GM18873 (cell line): ENCODE data around the gene ADAT3.

Experiments used
- ATAC-seq: cut with Tn5 transposase; IDR thresholded peaks from one replicate; pipeline ENCODE4 v1.9.1; 2021; ENCODE audit warnings: mild to moderate bottlenecking, moderate library complexity, moderate number of reproducible peaks; ENCODE audit not compliant: unreplicated experiment, low FRiP score

Gene ADAT3

DNA sequence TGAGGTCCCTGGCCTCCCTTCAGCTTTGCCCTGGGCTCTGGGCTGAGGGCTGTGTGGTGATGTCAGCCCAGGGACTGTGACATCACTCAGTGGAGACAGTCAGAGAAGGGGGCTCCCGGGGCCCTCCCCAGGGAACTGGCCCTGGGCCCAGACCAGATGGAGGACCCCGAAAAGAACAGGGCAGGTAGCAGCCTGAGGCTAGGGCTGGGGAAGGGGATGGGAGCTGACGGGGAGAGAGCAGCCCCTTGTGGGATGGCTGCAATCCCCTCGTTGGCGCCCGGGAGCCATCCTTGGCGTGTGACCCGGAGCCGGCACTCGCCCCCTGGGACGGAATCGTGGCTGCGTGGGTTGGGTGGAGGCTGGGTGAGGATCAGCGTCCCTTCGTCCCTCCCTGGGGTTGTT is 49.3 kb downstream of the ADAT3 start:
- no peak for ATAC-seq

DNA sequence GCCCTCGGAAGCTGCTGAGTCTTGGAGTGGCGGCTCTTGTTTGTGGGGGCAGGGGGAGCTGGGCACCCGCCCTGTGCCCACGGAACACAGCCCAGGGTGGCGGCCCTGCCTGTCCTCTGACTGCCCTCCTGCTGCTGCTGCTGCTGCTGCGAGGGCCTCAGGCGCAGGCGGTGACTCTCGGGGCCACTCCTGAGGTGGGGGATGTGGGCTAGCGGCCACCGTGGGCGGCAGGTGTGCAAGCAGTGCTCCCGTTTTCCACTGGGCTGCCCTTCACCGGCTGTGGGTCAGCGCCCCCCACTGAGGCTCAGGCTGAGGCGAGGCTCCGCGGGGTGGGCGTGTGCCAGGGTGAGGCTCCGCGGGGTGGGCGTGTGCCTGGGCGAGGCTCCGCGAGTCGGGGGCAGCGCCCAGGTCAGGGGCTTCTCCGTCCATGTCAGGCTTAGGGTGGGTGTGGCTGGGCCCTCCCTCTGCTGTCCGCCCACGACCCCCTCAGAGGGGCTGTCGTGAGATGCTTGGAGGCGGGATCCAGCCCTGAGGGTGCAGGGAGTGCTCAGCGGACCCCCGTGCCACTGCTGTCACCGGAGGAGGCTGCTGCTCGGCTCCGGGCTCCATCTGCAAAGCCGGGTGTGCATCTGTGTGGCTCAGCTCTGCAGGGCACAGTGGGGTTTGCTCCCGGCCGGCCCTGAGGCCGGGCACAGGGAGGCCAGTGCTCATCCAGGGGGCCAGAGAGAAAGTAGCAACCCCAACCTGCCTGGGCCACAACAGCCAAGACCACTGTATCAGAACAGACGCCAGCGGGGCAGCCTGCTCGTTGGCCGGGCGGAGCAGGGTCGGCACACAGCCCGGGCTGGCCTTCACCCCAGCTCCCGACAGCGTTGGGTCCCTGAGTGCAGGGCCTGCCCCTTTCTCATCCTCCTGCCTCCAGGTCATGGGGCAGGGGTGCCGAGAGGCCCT is 50.2 kb downstream of the ADAT3 start:
- ATAC-seq = no peak

DNA sequence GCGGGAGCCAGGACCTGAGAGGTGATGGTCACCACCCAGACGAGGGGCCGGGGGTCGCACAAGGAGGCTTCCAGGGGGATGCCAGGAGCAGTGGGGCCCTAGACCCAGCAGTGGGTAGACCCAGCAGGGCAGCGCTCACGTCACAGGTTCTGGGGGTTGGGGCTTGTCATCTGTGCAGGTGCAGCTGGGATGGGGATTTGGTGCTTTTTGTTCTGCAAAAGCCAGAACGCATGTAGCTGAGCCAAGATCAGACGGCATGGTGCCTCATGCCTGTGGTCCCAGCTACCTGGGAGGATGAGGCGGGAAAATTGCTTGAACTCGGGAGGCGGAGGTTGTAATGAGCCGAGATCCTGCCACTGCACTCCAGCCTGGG is 50.9 kb downstream of the ADAT3 start:
- no peak for ATAC-seq

DNA sequence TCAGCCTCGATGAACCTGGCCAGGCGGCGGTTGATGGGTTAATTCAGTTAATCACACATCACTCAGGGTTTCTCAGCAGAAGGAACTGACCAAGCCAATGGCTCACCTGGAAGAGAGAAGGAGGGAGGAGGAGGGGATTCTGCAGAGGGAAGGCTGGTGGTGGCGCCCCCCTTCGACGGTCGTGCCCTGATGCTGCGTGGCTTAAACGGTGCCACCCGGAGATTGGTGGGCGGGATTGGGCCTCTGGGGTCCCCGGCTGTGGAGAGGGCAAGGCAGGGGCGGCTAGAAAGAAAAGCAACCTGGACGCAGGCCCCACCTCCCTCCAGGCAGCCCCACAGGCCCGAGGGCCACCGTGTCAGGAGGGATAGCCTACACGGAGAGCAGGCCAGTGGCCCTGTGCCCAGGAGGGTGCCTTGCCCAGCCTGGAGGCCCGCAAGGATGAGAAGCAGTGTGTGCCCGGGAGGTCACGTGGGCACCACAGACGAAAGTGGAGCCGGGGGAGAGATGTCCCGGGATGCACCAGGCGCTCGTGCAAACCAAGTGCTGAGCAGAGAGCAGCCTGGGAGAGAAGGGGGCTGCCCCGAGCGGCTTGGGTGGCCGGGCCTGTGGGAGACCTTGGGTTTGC is 51.8 kb downstream of the ADAT3 start:
- ATAC-seq = no peak

DNA sequence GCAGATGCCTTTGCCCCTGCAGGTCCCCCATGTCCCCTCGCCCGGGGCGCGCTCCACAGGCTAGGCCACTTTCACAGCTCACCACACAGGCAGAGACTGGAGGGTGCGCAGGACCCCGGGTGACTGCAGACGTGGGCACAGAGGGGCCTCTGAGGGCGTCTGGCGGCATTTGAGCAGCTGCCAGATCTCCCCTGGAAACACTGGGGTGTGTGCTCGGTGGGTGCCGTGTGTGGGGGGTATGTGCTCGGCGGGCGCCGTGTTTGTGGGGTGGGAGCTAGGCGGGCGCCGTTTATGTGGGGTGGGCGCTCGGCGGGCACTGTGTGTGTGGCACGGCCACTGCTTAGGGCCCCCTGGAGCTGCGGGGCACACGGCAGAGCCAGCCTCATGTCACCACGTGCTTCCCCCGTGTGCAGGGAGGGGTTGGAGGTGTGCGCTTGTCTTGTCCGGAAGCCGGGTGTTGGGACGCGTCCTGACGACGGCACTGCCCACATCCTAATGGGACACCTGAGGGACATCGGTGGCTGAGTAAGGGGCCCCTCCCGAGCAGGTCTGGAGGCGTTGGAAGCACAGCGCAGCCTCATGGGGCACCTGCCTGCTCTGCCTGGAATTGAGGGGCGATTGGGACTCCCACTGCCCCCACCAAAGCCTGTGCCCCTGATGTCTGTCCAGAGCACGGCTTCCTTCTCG is 52.5 kb downstream of the ADAT3 start:
- no peak for ATAC-seq

DNA sequence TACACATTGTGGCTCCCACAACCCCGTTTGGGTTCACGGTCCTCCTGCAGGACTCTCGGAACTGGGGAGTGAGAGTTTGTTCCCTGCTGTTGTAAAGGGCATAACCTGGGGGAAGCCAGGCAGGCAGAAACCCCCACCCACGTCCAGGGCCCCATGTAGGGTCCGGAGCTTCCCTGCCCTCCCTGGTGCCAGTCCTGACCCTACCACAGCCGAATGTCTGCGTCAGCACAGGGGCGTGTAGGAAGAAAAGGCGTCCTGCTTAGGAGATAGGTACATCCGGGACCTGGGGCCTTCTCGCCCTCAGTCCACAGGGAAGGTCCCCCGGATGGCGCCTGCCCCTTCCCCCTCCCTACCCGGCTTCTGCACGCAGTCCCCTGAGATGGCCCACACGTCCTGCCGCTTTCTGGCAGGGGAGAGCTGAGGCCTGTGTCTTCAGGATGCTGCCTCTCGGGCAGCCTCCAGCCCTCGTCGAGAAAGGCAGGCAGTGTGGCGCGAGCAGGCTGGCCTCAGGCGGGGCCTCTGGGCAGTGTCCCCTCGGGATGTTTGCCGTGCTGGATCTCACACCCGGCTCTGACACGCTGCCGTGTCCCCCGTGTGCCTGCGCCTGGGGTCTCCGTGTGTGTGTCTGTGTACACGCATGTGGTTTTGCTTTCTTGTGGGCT is 54.9 kb downstream of the ADAT3 start:
- no peak for ATAC-seq

DNA sequence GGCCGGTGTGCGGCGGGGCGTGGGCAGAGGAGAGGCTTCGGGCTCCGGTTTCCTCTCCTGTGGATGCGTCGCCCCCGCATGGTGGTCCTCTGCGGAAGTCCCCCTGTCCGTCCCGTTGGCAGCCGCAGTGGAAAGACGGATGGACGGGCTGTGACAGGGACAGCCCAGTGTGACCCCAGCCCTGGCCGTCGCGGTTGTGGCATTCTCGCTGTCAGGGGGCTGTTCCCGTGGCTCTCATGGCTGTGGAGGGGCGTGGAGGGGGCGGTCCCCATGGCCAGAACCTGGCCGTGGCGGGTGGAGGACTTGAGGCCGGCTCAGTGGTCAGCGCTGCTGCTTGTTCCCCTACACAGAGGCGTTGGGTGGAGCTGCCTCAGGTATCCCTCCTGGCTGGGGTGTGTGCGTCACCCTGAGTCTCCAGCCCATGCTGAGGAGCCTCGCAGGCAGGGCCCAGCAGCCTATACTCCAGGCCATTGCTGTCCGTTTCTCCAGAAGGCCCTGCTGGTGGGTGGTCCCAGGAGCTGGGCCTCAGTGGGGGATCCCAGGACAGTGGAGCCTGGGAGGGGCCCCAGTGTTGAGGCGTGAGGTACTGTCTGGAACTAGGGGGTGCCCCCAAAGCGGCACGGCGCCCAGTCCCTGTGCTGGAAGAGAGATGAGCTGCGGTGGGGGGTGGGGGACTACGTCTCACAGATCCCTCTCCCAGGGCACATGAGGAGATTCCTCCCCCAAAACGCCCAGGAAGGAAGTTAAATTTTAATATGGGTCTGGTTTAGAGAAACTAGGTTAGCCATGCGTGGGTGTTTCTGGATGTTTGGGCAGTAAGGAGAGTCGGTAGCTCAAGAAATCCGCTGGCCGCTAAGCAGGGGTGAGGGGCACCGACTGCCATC is 56.0 kb downstream of the ADAT3 start:
- no peak for ATAC-seq

DNA sequence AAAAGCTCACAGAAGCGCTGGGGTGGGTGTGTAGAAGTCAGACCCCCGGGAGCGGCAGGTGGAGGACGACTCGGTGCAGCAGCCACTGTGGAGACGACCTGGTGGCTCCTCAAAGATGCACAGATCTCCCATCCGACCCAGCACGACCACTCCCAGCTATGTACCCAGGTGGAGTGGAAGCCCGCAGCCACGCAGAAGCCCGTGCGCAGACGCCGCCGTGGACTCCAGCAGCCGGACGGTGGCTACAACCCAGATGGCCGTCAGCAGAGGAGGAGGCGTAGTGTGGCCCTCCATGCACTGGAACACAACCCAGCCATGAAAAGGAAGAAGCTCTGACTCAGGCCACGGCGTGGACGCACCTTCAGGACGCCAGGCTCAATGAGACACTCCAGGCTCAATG is 57.5 kb downstream of the ADAT3 start:
- no peak for ATAC-seq
